NCI-H524 treated with DMSO at 0.1 percent for 48 hours (cell line): ENCODE results near the gene NENF.

Experiments used
- DNase-seq: peaks from one replicate; lab custom pipeline; 2025; lab: John Stamatoyannopoulos, UW

NENF gene

GRCh38 chr1:212482006-212482636 lies 49.4 kb downstream of the NENF start:
- DNase-seq: no peak

GRCh38 chr1:212482637-212483441 lies 50.1 kb downstream of the NENF start:
- no peak for DNase-seq

- DNase-seq: no peak
Observed at GRCh38 chr1:212484701-212485570, 52.2 kb downstream of the NENF start.

GRCh38 chr1:212485571-212485912 lies 52.8 kb downstream of the NENF start:
- DNase-seq: no peak

GRCh38 chr1:212485913-212486618 lies 53.3 kb downstream of the NENF start:
- DNase-seq: peak; percentile 23

- no peak for DNase-seq
Observed at GRCh38 chr1:212486619-212486975, 53.9 kb downstream of the NENF start.

- DNase-seq: no peak
Observed at GRCh38 chr1:212487286-212487685, 54.6 kb downstream of the NENF start.

GRCh38 chr1:212487774-212488435 lies 55.2 kb downstream of the NENF start:
- no peak for DNase-seq

GRCh38 chr1:212488436-212489283 lies 55.9 kb downstream of the NENF start:
- DNase-seq: no peak

- DNase-seq: no peak
Observed at GRCh38 chr1:212489284-212489859, 56.7 kb downstream of the NENF start.

- no peak for DNase-seq
Observed at GRCh38 chr1:212490276-212490675, 57.6 kb downstream of the NENF start.

- DNase-seq: no peak
Observed at GRCh38 chr1:212491454-212491853, 58.7 kb downstream of the NENF start.
